ENCODE results near the gene SMARCA2.

DNA sequence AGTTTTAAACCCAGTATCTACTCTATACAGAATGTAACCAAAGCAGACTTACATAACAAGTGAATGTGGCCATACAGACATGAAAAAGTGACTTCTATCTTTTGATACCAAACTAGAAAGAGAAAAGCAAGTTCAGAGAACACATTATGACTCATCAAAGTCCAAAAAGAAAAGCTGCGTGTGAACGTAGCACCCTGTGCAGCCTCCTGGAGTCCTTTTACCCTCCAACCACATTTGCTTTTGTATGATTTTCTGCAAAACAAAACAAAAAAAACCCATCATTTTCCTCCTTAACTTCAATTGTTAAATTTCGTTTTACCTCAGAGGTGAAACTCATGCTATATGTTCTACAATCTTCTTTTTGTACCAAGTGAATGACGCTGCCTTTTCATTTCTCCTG lies 2.8 kb upstream of the SMARCA2 start:
- no peak for TF ChIP-seq POLR2AphosphoS5 (IDR thresholded peaks at IDR 0.05; ENCODE audit: low read depth, low read length)
- TF ChIP-seq, protein P1, sequence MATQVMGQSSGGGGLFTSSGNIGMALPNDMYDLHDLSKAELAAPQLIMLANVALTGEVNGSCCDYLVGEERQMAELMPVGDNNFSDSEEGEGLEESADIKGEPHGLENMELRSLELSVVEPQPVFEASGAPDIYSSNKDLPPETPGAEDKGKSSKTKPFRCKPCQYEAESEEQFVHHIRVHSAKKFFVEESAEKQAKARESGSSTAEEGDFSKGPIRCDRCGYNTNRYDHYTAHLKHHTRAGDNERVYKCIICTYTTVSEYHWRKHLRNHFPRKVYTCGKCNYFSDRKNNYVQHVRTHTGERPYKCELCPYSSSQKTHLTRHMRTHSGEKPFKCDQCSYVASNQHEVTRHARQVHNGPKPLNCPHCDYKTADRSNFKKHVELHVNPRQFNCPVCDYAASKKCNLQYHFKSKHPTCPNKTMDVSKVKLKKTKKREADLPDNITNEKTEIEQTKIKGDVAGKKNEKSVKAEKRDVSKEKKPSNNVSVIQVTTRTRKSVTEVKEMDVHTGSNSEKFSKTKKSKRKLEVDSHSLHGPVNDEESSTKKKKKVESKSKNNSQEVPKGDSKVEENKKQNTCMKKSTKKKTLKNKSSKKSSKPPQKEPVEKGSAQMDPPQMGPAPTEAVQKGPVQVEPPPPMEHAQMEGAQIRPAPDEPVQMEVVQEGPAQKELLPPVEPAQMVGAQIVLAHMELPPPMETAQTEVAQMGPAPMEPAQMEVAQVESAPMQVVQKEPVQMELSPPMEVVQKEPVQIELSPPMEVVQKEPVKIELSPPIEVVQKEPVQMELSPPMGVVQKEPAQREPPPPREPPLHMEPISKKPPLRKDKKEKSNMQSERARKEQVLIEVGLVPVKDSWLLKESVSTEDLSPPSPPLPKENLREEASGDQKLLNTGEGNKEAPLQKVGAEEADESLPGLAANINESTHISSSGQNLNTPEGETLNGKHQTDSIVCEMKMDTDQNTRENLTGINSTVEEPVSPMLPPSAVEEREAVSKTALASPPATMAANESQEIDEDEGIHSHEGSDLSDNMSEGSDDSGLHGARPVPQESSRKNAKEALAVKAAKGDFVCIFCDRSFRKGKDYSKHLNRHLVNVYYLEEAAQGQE (IDR thresholded peaks at IDR 0.05; ENCODE audit: insufficient read depth in 1 of 2, low read depth in 2 of 2, low read length in 2 of 2) = no peak
- TF ChIP-seq SIN3A (IDR thresholded peaks at IDR 0.05; ENCODE audit: borderline replicate concordance, insufficient read depth, low read length) = no peak
- TF ChIP-seq TAF1 (IDR thresholded peaks at IDR 0.05; ENCODE audit: borderline replicate concordance, insufficient read depth, low read length) = no peak
- TF ChIP-seq FOXP2 (optimal IDR thresholded peaks at IDR 0.05; ENCODE audit: borderline replicate concordance, extremely low read depth, extremely low read length, insufficient read depth) = no peak
